ENCODE results near the gene MTHFD1. TPM values are rescaled to one million over a fixed set of nuclear protein-coding genes. Genes with fewer than 3 reads are reported as not detected.
"Not testable (repeated sequence)": the region's sequence is repeated elsewhere in the genome, so short reads cannot be mapped to it uniquely, and the experiment has no call there.

Gene MTHFD1
- polyA plus RNA-seq, 1 donor: 61.9 TPM

GRCh38 chr14:64369201-64369600, 19.0 kb upstream of the MTHFD1 start:
- Histone ChIP-seq H3K4me3 (ENCODE audit: low read length) (no peak overlapping the region), H3K27me3 (ENCODE audit: control insufficient read depth, insufficient read depth, low read length) (no peaks in the 10 kb centered on the region), H3K36me3 (ENCODE audit: control insufficient read depth, insufficient read depth, low read length) (no peaks in the 10 kb centered on the region), H3K27ac (ENCODE audit: low read length) (no peak overlapping the region), H3K9me3 (ENCODE audit: control insufficient read depth, low read depth, low read length) (no peaks in the 10 kb centered on the region), H3K4me1 (ENCODE audit: control insufficient read depth, insufficient read depth, low read length) (no peaks in the 10 kb centered on the region)
- no CpG with 5 or more reads among the region's 2 CpGs for WGBS (ENCODE audit: insufficient coverage, low lambda C conversion rate)
- DNase-seq: no peak

GRCh38 chr14:64387232-64387781, 846 bp upstream of the MTHFD1 start:
- WGBS (ENCODE audit: insufficient coverage, low lambda C conversion rate): no CpG with 5 or more reads among the region's 28 CpGs
- Histone ChIP-seq H3K36me3 (ENCODE audit: control insufficient read depth, insufficient read depth, low read length) (peaks cover 6% of the 10 kb centered on the region), H3K4me3 (ENCODE audit: low read length) (peak overlapping the region; percentile 61), H3K9me3 (ENCODE audit: control insufficient read depth, low read depth, low read length) (no peaks in the 10 kb centered on the region), H3K27me3 (ENCODE audit: control insufficient read depth, insufficient read depth, low read length) (no peaks in the 10 kb centered on the region), H3K4me1 (ENCODE audit: control insufficient read depth, insufficient read depth, low read length) (no peaks in the 10 kb centered on the region), H3K27ac (ENCODE audit: low read length) (peak overlapping the region; percentile 66)
- DNase-seq: peak in 1 of 2 donors; percentile 10

GRCh38 chr14:64388533-64389285, 556 bp downstream of the MTHFD1 start:
- Histone ChIP-seq H3K36me3 (ENCODE audit: control insufficient read depth, insufficient read depth, low read length) (peaks cover 8% of the 10 kb centered on the region), H3K9me3 (ENCODE audit: control insufficient read depth, low read depth, low read length) (no peaks in the 10 kb centered on the region), H3K27ac (ENCODE audit: low read length) (peak overlapping the region; percentile 66), H3K4me1 (ENCODE audit: control insufficient read depth, insufficient read depth, low read length) (no peaks in the 10 kb centered on the region), H3K27me3 (ENCODE audit: control insufficient read depth, insufficient read depth, low read length) (no peaks in the 10 kb centered on the region), H3K4me3 (ENCODE audit: low read length) (peak overlapping the region; percentile 61)
- WGBS (ENCODE audit: insufficient coverage, low lambda C conversion rate): no CpG with 5 or more reads among the region's 18 CpGs
- DNase-seq: peak in 1 of 2 donors; percentile 7

- no peak overlapping the region for H3K27ac ChIP-seq (ENCODE audit: low read length)
- peaks cover 8% of the 10 kb centered on the region for H3K36me3 ChIP-seq (ENCODE audit: control insufficient read depth, insufficient read depth, low read length)
- DNase-seq: no peak
- H3K27me3 ChIP-seq (ENCODE audit: control insufficient read depth, insufficient read depth, low read length): no peaks in the 10 kb centered on the region
- H3K4me1 ChIP-seq (ENCODE audit: control insufficient read depth, insufficient read depth, low read length): no peaks in the 10 kb centered on the region
- H3K9me3 ChIP-seq (ENCODE audit: control insufficient read depth, low read depth, low read length): no peaks in the 10 kb centered on the region
- no peak overlapping the region for H3K4me3 ChIP-seq (ENCODE audit: low read length)
- WGBS (ENCODE audit: insufficient coverage, low lambda C conversion rate): 79% methylated on average over 7 of the region's 12 CpGs
Measured at GRCh38 chr14:64391113-64391725, 3.1 kb downstream of the MTHFD1 start.

- WGBS (ENCODE audit: insufficient coverage, low lambda C conversion rate): no CpG with 5 or more reads among the region's 2 CpGs
- H3K4me1 ChIP-seq (ENCODE audit: control insufficient read depth, insufficient read depth, low read length): no peaks in the 10 kb centered on the region
- H3K27ac ChIP-seq (ENCODE audit: low read length): no peak overlapping the region
- peaks cover 8% of the 10 kb centered on the region for H3K36me3 ChIP-seq (ENCODE audit: control insufficient read depth, insufficient read depth, low read length)
- no peaks in the 10 kb centered on the region for H3K9me3 ChIP-seq (ENCODE audit: control insufficient read depth, low read depth, low read length)
- H3K4me3 ChIP-seq (ENCODE audit: low read length): no peak overlapping the region
- no peaks in the 10 kb centered on the region for H3K27me3 ChIP-seq (ENCODE audit: control insufficient read depth, insufficient read depth, low read length)
- no peak for DNase-seq
Measured at GRCh38 chr14:64391986-64392385, 3.8 kb downstream of the MTHFD1 start.

GRCh38 chr14:64393189-64393726, 5.1 kb downstream of the MTHFD1 start:
- DNase-seq; H3K4me1 ChIP-seq (ENCODE audit: control insufficient read depth, insufficient read depth, low read length); H3K9me3 ChIP-seq (ENCODE audit: control insufficient read depth, low read depth, low read length); H3K4me3 ChIP-seq (ENCODE audit: low read length); H3K36me3 ChIP-seq (ENCODE audit: control insufficient read depth, insufficient read depth, low read length); H3K27me3 ChIP-seq (ENCODE audit: control insufficient read depth, insufficient read depth, low read length); H3K27ac ChIP-seq (ENCODE audit: low read length): not testable (repeated sequence)
- WGBS (ENCODE audit: insufficient coverage, low lambda C conversion rate): no CpG with 5 or more reads among the region's 3 CpGs

GRCh38 chr14:64394423-64394822, 6.3 kb downstream of the MTHFD1 start:
- no CpG with 5 or more reads among the region's 2 CpGs for WGBS (ENCODE audit: insufficient coverage, low lambda C conversion rate)
- Histone ChIP-seq H3K27me3 (ENCODE audit: control insufficient read depth, insufficient read depth, low read length) (no peaks in the 10 kb centered on the region), H3K36me3 (ENCODE audit: control insufficient read depth, insufficient read depth, low read length) (peaks cover 8% of the 10 kb centered on the region), H3K4me1 (ENCODE audit: control insufficient read depth, insufficient read depth, low read length) (no peaks in the 10 kb centered on the region), H3K9me3 (ENCODE audit: control insufficient read depth, low read depth, low read length) (no peaks in the 10 kb centered on the region), H3K27ac (ENCODE audit: low read length) (no peak overlapping the region), H3K4me3 (ENCODE audit: low read length) (no peak overlapping the region)
- DNase-seq: no peak

- no peak overlapping the region for H3K4me3 ChIP-seq (ENCODE audit: low read length)
- H3K9me3 ChIP-seq (ENCODE audit: control insufficient read depth, low read depth, low read length): no peaks in the 10 kb centered on the region
- WGBS (ENCODE audit: insufficient coverage, low lambda C conversion rate): no CpG with 5 or more reads among the region's 4 CpGs
- H3K27ac ChIP-seq (ENCODE audit: low read length): no peak overlapping the region
- H3K36me3 ChIP-seq (ENCODE audit: control insufficient read depth, insufficient read depth, low read length): peaks cover 8% of the 10 kb centered on the region
- H3K4me1 ChIP-seq (ENCODE audit: control insufficient read depth, insufficient read depth, low read length): no peaks in the 10 kb centered on the region
- no peaks in the 10 kb centered on the region for H3K27me3 ChIP-seq (ENCODE audit: control insufficient read depth, insufficient read depth, low read length)
- peak in 1 of 2 donors; percentile 12 for DNase-seq
Measured at GRCh38 chr14:64394977-64395633, 7.0 kb downstream of the MTHFD1 start.

- H3K4me1 ChIP-seq (ENCODE audit: control insufficient read depth, insufficient read depth, low read length): no peaks in the 10 kb centered on the region
- H3K27ac ChIP-seq (ENCODE audit: low read length): no peak overlapping the region
- H3K4me3 ChIP-seq (ENCODE audit: low read length): no peak overlapping the region
- H3K36me3 ChIP-seq (ENCODE audit: control insufficient read depth, insufficient read depth, low read length): peaks cover 15% of the 10 kb centered on the region
- WGBS (ENCODE audit: insufficient coverage, low lambda C conversion rate): no CpG with 5 or more reads among the region's 6 CpGs
- peak in 1 of 2 donors; percentile 5 for DNase-seq
- H3K9me3 ChIP-seq (ENCODE audit: control insufficient read depth, low read depth, low read length): no peaks in the 10 kb centered on the region
- H3K27me3 ChIP-seq (ENCODE audit: control insufficient read depth, insufficient read depth, low read length): no peaks in the 10 kb centered on the region
Measured at GRCh38 chr14:64400829-64401459, 12.8 kb downstream of the MTHFD1 start.

- Histone ChIP-seq H3K4me1 (ENCODE audit: control insufficient read depth, insufficient read depth, low read length) (no peaks in the 10 kb centered on the region), H3K27me3 (ENCODE audit: control insufficient read depth, insufficient read depth, low read length) (no peaks in the 10 kb centered on the region), H3K36me3 (ENCODE audit: control insufficient read depth, insufficient read depth, low read length) (peaks cover 15% of the 10 kb centered on the region), H3K9me3 (ENCODE audit: control insufficient read depth, low read depth, low read length) (no peaks in the 10 kb centered on the region), H3K27ac (ENCODE audit: low read length) (no peak overlapping the region), H3K4me3 (ENCODE audit: low read length) (no peak overlapping the region)
- 100% methylated on average over 1 of the region's 1 CpG for WGBS (ENCODE audit: insufficient coverage, low lambda C conversion rate)
- no peak for DNase-seq
Measured at GRCh38 chr14:64401949-64402348, 13.8 kb downstream of the MTHFD1 start.
